GM23338 (cell line): ENCODE measurements around the gene CTNND2.

Experiments
- CREB1 ChIP-seq: fragments of 250-450 bp; sonication (Bioruptor Pico); IDR thresholded peaks from 2 replicates; pipeline ENCODE4 v1.5.0; 2020; ENCODE audit warnings: low read depth, mild to moderate bottlenecking, moderate library complexity
- CTCF ChIP-seq, 2 experiments: fragments of 200-600 bp in 1 of 2; sonication (generic) in 1 of 2; conservative IDR thresholded peaks; 2 replicates each; pipeline versions ENCODE4 v1.5.1 to v1.6.1; 2016 to 2017; ENCODE audit warnings: antibody characterized with exemption in 2 of 2, low read depth in 2 of 2, mild to moderate bottlenecking in 2 of 2, moderate library complexity in 1 of 2
- EZH2 ChIP-seq: fragments of 200-600 bp; sonication (generic); IDR thresholded peaks from one replicate; pipeline ENCODE4 v1.8.0; 2017; ENCODE audit warnings: antibody characterized with exemption, mild to moderate bottlenecking, low read depth; ENCODE audit not compliant: unreplicated experiment
- EZH2phosphoT487 ChIP-seq: fragments of 200-600 bp; sonication (generic); IDR thresholded peaks from one replicate; pipeline ENCODE4 v1.8.1; 2018; ENCODE audit warnings: antibody characterized with exemption; ENCODE audit not compliant: unreplicated experiment
- POLR2AphosphoS5 ChIP-seq: IDR thresholded peaks from 2 replicates; pipeline ENCODE4 v1.6.1; 2016; ENCODE audit warnings: antibody characterized with exemption, low read depth
- REST ChIP-seq: IDR thresholded peaks from one replicate; pipeline ENCODE4 v1.6.1; 2018; ENCODE audit warnings: antibody characterized with exemption; ENCODE audit not compliant: unreplicated experiment
- STAT1 ChIP-seq: IDR thresholded peaks from one replicate; pipeline ENCODE4 v1.6.1; 2016; ENCODE audit warnings: antibody characterized with exemption; ENCODE audit not compliant: unreplicated experiment
- ZNF114 ChIP-seq: fragments of 250-450 bp; sonication (Bioruptor Pico); IDR thresholded peaks from 2 replicates; pipeline ENCODE4 v1.5.0; 2020; ENCODE audit warnings: mild to moderate bottlenecking, moderate library complexity

- TF ChIP-seq CTCF (conservative IDR thresholded peaks at IDR 0.05; ENCODE audit: low read depth in 2 of 2), result no peak
- TF ChIP-seq POLR2AphosphoS5, result no peak
- no peak for TF ChIP-seq REST
- no peak for TF ChIP-seq EZH2
- no peak for TF ChIP-seq EZH2phosphoT487
- no peak for TF ChIP-seq STAT1
- no peak for TF ChIP-seq CREB1 (CRISPR knock-in tag)
- no peak for TF ChIP-seq ZNF114 (CRISPR knock-in tag)
Measured at GRCh38 chr5:11045411-11045810, 858.8 kb downstream of the CTNND2 start.
